HG02759 (cell line): ENCODE measurements around the gene TET1.
"Not testable (repeated sequence)": the region's sequence is repeated elsewhere in the genome, so short reads cannot be mapped to it uniquely, and the experiment has no call there.

ENCODE experiments used
- ATAC-seq: cut with Tn5 transposase; IDR thresholded peaks from one replicate; pipeline ENCODE4 v1.9.1; 2021; ENCODE audit warnings: mild to moderate bottlenecking, moderate library complexity; ENCODE audit not compliant: unreplicated experiment

Gene TET1

DNA sequence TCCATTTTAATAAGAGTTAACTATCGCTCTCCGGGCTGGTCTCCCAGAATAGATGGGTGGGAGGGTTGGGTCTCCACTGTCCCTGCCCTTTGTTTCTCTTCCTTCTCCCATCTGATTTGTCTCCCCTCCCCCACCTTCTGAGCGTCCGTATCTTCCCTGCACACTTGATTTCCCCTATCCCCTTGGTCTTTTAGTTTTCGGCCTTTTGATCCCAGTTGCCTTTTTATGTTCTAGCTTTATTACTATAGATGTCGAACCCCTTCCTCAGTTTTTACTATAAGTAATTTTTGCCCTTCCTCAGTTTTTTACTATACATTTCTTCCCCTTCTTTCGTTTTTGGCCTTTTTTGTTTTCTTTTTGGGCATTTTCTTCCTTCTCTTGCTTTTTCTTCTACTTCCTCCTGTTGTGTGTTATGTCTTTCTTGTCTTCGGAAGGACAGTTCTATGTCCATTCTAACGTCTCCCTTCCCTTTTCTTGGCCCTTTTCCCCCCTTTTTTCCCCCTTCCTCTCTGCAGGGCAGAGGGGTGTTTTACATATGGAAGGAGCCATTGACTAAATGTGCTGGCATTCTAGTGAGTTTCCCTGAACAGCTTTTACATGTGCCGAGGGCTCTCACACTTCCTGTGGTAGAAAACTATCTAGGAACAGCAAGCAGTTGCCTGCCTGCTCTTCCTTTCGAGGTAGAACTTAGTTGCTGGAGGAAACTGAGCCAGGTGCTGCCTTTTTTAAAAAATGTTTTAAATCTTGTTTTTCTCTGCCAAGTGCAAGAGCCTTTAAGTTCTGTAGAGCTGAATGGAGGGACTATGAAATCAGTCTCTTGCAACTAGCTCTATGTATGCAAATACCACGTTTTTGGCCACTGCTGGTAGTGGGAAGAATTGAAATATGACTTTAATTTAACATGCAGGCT lies 2.8 kb downstream of the TET1 start:
- ATAC-seq = no peak

DNA sequence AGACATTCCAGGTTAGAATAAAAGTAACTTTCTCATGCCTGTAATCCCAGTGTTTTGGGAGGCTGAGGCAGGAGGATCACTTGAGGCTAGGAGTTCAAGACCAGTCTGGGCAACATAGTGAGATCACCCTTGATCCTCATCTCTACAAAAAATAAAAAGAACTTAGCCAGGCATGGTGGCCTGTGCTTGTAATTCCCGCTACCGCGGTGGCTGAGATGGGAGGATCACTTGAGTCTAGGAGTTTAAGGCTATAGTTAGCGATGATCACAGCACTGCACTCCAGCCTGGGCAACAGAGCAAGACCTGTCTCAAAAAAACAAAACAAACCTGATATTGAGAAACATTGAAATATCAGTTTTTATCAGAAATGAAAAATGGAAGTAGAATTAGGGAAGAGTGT lies 4.6 kb downstream of the TET1 start:
- ATAC-seq = no peak

DNA sequence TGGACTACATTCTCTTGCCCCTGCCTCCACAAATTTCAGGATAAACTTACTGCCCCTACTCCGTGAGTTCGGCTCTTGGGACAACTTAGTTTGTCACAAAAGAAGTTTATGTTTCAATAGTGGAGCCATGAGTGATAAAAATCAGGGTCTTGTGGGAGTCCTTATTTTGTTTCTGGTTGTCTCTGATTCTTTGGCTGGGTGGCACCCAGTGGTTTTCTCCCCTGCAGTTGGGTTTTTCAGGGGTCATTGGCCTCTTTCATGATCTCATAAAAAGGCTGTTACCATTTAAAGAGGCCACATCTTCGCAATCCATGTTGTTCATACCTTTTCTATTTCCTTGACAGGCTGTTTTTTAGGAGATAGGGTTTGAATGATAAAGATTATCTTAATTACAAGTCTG lies 5.5 kb downstream of the TET1 start:
- ATAC-seq = no peak

DNA sequence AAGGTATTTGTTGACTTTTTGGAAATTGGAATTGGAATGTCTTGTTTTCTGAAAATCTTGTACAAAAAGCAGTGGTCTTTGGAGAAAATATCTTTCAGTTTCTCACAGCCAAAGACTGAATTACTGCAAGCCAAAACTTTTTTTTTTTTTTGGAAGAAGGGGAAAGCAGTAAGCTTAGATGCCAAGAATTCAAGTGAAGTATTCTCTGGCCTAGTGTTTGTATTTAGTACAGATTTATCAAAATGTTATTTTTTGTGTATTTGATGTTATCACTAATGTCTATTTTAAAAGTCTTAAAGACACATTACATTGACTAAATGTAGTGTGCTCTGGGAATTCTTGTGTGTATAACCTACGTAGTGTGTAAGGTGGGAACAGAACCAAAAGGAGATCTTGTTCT lies 6.2 kb downstream of the TET1 start:
- ATAC-seq = no peak

DNA sequence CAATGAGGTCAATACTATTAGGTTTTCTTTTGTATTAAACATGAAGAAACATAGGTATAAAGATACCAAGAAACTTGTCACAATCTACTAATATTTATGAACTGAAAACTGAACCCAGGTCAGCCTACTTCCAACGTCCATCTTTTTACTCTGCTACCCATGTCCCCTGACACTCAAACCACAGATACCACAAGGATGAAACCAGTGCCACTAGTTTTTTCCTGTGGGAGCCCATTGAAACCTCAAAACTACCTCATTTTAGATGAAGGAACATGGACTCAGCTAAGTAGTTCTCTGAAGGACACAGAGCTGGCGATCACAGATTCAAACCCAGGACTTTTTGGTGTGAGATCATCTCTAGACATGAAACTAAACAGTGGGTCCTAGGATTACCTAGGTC lies 6.8 kb downstream of the TET1 start:
- ATAC-seq = no peak

DNA sequence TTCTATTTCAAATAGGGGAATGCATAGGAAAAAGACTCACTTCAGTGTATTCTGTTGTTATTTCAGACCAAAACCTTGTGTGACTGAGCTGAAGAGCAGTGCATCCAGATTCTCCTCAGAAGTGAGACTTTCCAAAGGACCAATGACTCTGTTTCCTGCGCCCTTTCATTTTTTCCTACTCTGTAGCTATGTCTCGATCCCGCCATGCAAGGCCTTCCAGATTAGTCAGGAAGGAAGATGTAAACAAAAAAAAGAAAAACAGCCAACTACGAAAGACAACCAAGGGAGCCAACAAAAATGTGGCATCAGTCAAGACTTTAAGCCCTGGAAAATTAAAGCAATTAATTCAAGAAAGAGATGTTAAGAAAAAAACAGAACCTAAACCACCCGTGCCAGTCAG lies 12.0 kb downstream of the TET1 start:
- ATAC-seq = no peak

DNA sequence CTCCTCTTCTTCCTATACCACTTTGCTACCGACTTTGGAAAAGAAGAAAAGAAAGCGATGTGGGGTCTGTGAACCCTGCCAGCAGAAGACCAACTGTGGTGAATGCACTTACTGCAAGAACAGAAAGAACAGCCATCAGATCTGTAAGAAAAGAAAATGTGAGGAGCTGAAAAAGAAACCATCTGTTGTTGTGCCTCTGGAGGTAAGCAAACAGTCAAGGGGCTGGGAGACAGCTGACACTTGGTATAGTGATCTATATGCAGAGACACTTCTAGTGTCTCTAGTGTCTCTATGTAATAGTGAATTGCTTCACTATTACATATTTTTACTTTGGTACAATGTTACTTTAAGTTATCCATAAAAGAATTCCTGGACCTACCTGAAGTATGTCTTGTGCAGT lies 13.9 kb downstream of the TET1 start:
- no peak for ATAC-seq

DNA sequence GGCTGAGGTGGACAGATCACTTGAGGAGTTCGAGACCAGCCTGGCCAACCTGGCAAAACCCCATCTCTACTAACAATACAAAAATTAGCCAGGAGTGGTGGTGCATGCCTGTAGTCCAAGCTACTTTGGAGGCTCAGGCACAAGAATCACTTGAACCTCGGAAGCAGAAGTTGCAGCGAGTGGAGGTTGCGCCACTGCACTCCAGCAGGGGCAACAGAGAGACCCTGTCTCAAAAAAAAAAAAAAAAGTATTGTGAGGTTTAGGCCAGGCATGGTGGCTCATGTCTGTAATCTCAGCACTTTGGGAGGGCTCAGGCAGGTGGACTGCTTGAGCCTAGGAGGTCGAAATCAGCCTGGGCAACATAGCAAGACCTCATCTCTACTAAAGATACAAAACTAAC lies 16.0 kb downstream of the TET1 start:
- no peak for ATAC-seq

DNA sequence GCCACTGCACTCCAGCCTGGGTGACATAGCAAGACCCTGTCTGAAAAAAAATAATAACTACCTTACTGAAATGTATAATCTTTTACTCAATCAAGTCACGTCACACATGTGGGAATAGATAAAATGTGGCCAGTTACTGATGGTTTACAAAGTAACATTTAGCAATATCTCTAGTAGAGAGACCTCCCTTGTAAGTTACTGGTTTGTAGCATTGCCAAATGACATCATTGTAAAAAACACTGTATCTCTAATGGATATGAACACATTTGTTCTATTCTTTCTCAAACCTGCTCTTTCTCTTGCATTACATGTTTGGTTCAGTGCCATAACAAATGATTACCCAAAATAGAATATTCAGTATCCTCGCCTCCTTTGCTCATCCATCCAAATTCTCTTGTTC lies 18.8 kb downstream of the TET1 start:
- ATAC-seq = no peak

DNA sequence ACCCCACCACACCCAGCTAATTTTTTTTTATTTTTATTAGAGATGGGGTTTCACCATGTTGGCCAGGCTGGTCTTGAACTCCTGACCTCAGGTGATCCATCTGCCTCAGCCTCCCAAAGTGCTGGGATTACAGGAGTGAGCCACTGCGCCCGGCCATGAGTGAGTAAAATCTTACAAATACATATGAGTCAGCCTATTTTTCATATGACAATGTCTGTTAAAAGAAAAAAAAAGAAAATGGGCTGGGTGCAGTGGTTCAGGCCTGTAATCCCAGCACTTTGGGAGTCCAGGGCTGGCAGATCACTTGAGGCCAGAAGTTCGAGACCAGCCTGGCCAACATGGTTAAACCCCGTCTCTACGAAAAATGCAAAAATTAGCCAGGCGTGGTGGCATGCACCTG lies 24.1 kb downstream of the TET1 start:
- ATAC-seq = not testable (repeated sequence)

DNA sequence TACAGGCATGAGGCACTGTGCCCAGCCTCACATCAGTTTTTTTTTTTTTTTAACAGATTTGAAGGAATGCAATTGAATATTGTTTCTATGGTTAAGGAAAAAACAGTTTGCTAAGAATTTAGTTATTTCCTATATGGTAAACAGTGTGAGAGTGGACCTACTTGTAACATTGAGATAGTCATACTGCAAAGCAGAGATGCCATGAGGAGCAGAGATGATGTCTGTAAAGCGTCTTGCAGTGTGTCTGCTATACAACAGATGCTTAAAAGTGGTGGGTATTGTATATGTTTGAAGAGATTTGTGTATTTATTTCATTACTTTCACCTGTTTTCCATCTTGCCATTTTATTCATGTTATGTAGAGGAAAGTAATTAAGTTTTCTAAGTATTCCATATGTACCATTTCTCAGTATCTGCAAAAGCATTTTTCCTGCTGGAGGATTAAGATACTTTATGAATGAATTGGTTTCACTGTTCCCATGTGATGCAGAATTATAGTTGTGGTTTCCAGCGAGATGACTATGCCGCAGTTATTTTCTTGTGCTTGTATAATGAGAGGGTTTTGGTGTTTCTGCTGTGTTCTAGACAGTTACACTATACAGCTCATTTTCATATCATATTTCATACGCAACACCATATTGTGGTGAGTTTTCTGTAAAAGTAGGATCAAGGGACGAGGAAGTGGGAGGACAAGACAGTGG lies 26.6 kb downstream of the TET1 start:
- ATAC-seq = no peak

DNA sequence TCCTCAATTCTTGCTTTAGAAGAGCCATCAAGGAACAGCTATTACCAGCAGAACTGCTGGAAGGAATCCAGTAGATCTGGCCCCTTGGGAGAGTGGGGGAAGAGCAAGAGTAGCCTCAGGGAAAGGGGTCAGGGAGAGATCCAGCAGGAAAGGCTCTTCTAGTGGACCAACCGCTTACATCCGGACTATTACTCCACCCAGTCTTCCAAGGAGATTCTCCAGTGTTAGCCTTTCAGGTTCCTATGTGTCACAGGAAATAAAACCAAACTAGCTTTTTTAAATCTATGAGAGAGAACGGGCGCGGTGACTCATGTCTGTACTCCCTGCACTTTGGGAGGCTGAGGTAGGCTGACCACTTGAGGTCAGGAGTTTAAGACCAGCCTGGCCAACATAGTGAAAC lies 34.3 kb downstream of the TET1 start:
- ATAC-seq = no peak

DNA sequence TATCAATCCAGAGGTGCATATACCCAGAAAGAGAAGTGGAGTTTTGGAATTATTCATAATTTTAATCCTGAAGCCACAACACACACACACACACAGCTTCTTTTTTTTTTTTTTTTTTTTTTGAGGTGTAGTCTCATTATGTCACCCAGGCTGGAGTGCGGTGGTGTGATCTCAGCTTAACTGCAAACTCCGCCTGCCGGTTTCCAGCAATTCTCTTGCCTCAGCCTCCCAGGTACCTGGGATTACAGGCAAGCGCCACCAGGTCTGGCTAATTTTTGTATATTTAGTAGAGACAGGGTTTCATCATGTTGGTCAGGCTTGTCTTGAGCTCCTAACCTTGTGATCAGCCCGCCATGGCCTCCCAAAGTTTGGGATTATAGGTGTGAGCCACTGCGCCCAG lies 35.4 kb downstream of the TET1 start:
- no peak for ATAC-seq

DNA sequence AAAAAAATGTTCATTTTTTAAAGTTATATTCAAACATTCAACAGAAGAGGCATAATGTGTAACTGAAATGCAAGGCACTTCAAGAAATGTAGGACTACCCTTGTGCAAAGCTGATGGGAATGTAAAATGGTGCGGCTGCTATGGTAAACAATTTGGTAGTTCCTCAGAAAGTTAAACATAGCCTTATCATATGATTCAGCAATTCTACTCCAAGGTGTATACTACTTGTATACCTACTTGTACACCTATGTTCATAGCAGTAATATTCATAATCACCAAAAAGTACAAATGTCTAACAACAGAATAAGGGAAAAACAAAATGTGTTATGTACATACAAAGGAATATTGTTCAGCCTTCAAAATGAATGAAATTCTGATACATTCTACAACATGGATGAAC lies 37.3 kb downstream of the TET1 start:
- no peak for ATAC-seq

DNA sequence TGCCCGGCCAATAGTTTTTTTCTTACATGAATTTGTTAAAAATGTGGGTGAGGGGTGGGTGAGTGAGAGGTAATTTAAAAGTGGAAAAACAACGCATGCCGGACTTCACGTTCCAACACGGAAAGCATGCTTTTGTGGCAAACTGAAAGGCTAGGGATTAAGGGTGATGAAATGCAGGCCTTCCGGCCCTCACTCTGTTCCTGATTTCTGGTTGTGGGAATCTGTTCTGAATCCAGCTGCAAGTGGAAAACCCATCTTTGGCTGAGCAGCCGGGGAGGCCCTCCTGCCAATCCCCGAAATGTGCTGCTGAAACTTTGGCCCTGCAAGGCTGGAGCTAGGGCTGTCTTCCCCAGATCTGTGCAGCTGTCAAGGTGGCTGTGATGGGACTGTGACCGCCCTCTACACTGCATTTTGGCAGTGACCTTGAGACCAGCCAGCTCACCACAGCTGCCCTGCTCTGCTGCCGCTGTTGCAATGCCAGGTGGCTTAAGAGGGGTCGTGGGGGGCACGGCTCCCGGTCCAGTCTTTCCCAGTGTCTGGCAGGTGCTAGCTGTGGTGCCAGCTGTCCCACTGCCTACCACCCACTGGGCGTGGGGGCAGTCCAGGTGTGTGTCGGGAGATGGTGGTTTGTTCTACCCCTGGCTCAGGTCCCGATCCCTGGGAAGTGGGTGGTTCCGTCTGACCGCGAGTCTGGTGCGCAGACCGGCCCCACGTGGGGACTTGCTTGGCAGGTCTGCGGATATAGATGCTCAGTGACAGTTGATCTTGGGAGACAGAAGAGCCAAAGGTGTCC lies 39.0 kb downstream of the TET1 start:
- no peak for ATAC-seq

DNA sequence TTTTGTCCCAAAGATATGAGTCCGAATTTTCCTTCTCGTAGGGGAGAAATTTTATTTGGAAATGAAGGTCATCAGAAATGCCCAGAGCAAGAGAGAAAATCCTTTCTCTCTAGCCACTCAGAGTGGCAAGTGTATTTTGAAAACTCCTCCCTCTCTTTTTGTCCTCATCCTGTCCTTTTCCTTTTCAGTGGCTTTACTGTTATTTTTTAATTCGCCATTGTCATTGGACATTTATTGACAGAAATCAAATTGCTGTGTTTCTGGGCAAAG lies 39.6 kb downstream of the TET1 start:
- ATAC-seq = no peak

DNA sequence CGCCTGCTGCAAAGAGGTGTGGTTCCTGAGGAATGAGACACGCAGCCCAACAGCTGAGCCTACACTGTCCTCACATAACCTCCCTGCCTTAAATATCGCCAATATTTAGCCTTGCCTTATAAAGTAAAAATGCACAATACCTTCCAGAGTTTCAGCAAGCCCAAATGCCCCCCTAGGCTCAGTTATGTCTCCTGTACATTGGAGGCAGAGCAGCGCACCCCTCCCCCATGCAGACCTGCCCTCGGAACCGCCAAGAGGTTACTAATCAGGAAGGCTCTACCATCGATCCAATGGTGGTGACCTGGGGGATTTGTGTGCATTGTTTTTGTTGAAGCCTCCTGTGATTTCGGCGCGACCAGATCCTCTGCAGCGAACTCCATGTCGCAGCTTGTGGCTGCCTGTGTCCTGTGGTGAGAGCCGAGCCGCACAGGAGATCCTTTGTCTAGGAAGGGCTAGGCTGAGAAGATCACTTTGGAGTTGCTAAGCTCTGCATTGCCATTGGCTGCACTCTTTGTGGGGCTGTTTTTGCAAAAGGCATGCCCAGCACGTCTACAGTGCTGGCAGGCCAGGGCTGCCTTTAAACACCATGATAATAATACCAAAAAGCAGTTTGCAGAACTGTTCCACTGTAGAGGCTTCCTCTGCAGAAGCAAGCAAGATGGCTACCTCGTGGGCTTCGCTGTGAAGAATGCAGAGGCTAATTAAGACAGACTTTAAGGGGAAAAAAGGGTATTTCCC lies 40.1 kb downstream of the TET1 start:
- peak; percentile 96 for ATAC-seq

DNA sequence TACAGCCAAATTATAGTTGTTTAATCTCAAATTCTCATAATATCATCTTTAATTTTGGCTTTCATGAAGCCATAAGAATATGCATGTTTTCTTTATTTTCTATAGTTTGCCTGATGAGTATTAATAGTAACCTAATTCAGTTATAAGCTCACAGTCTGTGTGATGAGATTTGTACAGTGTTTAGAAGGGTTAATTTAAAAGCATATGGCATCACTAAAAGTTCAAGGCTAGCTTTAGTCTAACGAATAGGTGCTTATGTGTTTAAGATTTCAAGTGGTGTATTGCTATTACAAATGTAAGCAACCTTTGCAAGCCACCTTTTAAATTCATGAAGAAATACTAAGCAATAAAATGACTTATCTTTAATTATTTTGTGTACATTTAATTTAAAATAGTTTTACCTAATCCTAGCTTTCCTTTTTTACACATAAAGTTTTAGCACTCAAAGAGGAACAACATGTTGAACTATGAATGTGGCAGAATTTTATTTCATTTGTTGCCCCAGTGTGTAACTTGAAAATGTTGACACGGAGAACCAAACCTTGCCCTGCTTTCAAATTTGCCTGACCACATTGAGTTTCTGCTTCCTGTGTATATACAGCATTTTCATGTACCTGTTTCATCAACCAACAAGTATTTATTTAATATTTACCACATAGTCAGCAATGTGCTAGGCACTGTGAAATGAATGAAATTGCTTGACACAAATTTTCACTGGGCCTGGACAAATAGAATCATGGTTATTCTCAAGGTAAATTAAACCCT lies 41.5 kb downstream of the TET1 start:
- no peak for ATAC-seq

DNA sequence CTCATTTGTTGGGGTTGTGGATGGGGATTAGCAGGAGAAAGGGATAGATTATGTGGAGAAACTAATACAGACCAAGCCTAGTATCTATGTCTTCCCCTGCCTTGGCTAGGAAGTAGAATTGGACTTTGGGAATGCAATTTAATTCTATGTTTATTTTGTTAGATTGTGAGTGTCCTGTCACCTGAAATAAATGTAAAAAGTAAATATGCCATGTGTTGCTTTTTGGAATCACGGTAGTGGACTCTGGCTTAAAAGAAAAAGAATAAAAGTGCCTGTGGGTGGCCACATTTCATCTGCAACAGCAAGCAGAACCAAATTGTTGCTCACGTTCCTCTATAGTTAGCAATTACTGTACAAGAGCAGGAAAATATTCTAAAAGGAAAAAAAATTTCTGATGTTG lies 42.3 kb downstream of the TET1 start:
- no peak for ATAC-seq

DNA sequence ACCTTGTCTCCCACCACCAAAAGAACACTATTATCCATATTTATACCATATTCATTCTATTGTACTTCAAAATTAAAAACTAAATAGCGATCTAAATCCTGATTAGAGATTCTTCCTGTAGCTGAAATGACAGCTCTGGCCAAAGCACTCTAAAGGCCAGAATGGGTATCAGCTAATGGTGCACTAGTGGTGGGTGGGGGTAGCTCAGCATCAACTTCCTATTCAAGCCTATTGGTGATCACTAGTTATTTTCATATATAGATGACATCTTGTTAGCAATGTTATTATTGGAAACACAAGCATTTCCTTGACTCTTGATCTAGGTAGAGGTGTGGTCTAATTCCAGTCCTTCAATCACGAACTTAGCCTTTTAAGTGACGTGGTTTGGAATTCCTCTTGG lies 43.6 kb downstream of the TET1 start:
- no peak for ATAC-seq

DNA sequence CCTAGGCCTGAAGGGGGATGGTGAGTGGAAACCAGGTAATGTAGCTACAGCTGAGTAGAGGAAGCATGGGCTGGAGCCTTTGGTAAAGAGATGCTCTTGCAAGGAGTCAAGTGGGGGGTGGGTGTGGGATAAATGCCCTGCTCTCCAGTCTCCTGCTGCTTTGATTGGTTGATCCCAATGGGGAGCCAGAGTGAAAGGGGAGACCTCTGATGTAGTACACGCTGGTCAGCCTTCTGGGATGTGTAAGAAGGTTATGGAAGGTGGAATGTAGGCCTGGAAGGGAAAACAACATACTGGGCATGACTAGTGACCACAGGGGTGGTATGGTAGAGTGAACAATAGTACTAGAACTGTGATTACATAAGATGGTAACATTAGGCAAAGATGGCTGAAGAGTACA lies 44.3 kb downstream of the TET1 start:
- no peak for ATAC-seq
